Neural progenitor cell (in vitro differentiated cells): ENCODE data around the gene SLC16A2.

Experiments used
- EZH2 ChIP-seq: fragments of 200-600 bp; sonication (generic); IDR thresholded peaks from 2 replicates; pipeline ENCODE4 v1.6.1; 2017; ENCODE audit warnings: antibody characterized with exemption, mild to moderate bottlenecking, moderate library complexity
- TF ChIP-seq, protein P1 (sequence below): fragments of 200-600 bp; sonication (generic); IDR thresholded peaks from 2 replicates; pipeline ENCODE4 v1.5.1; 2017; ENCODE audit warnings: antibody characterized with exemption, mild to moderate bottlenecking

DNA sequence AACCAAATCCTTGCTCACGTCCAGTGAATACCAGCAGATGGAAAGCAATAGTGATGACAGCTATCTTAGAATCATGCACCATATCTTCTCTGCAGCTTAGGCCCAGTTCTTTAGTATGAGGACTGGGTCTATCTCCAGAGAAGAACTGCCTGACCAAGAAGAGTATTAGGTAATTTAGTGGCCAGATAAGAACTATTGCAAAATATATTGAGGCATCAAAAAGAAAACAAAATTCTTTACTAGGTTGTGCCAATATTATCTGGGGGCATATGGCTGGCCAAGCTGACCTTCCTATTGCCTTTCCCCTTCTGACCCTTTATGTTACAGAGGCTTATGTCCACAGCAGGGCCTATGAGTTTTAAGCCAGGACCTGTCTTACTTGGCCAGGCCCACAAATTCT, 101.9 kb downstream of the SLC16A2 start:
- no peak for TF ChIP-seq EZH2
- TF ChIP-seq, protein P1, sequence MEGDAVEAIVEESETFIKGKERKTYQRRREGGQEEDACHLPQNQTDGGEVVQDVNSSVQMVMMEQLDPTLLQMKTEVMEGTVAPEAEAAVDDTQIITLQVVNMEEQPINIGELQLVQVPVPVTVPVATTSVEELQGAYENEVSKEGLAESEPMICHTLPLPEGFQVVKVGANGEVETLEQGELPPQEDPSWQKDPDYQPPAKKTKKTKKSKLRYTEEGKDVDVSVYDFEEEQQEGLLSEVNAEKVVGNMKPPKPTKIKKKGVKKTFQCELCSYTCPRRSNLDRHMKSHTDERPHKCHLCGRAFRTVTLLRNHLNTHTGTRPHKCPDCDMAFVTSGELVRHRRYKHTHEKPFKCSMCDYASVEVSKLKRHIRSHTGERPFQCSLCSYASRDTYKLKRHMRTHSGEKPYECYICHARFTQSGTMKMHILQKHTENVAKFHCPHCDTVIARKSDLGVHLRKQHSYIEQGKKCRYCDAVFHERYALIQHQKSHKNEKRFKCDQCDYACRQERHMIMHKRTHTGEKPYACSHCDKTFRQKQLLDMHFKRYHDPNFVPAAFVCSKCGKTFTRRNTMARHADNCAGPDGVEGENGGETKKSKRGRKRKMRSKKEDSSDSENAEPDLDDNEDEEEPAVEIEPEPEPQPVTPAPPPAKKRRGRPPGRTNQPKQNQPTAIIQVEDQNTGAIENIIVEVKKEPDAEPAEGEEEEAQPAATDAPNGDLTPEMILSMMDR: no peak
